Brain microvascular endothelial cell (primary cell): ENCODE data around the gene FNDC5.
A peak's percentile ranks its signal among the peaks of the same experiment; 100 is the strongest.

Experiments
- DNase-seq: peaks from one replicate; pipeline ENCODE4 v3.0.0-alpha.2; 2020
- H3K27ac ChIP-seq: fragments of 250-450 bp; sonication (Bioruptor Pico); 2 replicates; pipeline ENCODE4 v1.5.1; 2020; ENCODE audit warnings: mild to moderate bottlenecking, moderate library complexity
- H3K27me3 ChIP-seq: fragments of 250-450 bp; sonication (Bioruptor Pico); replicated peaks from 2 replicates; pipeline ENCODE4 v1.5.1; 2020; ENCODE audit warnings: mild to moderate bottlenecking
- H3K36me3 ChIP-seq: fragments of 250-450 bp; sonication (Bioruptor Pico); replicated peaks from 2 replicates; pipeline ENCODE4 v1.5.1; 2020; ENCODE audit warnings: mild to moderate bottlenecking
- H3K4me3 ChIP-seq: 2 replicates; pipeline ENCODE4 v1.5.1; 2011; ENCODE audit warnings: low read depth, mild to moderate bottlenecking, control low read depth, low read length, moderate library complexity
- CTCF ChIP-seq: IDR thresholded peaks from 2 replicates; pipeline ENCODE4 v1.5.1; 2011; ENCODE audit warnings: low read depth, mild to moderate bottlenecking, moderate library complexity, low read length, control low read depth, inconsistent platforms; ENCODE audit errors: missing control alignments
- in situ Hi-C: cut with HindIII; loops from 2 replicates; pipeline ENCODE4 v1.10.0; 2017; ENCODE audit warnings: low sequenced_read_pairs, low pct_ligation_motif_present

Gene FNDC5

GRCh38 chr1:32894681-32895080, 24.0 kb upstream of the FNDC5 start:
- DNase-seq = no peak
- Histone ChIP-seq H3K4me3 (no peak overlapping the region), H3K27ac (no peak overlapping the region), H3K27me3 (peaks cover 22% of the 10 kb centered on the region), H3K36me3 (no peaks in the 10 kb centered on the region)
- no peak for TF ChIP-seq CTCF
- in situ Hi-C loops = no loop called here

DNA sequence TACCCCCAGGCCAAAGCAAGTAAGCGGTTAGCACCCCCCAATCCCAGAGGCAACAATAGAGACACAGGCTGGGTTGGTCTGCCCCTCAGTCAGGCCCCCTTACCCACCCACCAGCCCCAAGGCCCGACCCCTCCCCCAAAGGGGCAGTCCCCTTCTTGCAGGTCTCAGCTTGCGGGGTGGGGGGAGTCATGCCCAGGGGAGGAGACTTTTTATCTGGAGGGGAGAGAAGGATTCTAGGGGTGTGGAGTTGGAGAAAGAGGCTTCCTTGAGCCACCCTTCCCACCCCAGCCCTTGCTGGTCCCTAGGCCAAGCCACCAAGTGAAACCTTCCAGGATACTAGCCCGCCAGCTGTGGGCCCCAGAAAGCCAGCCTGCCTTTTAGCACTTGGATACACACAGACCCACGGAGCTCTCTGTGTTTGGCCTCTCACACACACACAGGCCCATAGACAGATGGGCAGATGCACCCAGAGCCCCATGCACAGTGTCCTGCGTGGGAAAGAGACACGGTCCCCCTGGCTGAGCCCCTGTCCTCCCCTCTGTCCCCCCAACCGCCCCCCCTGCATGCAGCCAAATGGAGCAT, 23.4 kb upstream of the FNDC5 start:
- H3K27me3 ChIP-seq = peaks cover 22% of the 10 kb centered on the region
- in situ Hi-C loops = no loop called here
- no peaks in the 10 kb centered on the region for H3K36me3 ChIP-seq
- no peak overlapping the region for H3K4me3 ChIP-seq
- TF ChIP-seq CTCF = no peak
- DNase-seq = no peak
- H3K27ac ChIP-seq = no peak overlapping the region

- Histone ChIP-seq H3K36me3 (no peaks in the 10 kb centered on the region), H3K27ac (no peak overlapping the region), H3K27me3 (peaks cover 22% of the 10 kb centered on the region), H3K4me3 (peak overlapping the region; percentile 47)
- in situ Hi-C loops = no loop called here
- peak; percentile 29 for TF ChIP-seq CTCF
- DNase-seq = no peak
These were observed 22.7 kb upstream of the FNDC5 start for GRCh38 chr1:32893198-32894018.

- no peak for DNase-seq
- in situ Hi-C loops = no loop called here
These were observed 21.9 kb upstream of the FNDC5 start for GRCh38 chr1:32892368-32893197.

DNA sequence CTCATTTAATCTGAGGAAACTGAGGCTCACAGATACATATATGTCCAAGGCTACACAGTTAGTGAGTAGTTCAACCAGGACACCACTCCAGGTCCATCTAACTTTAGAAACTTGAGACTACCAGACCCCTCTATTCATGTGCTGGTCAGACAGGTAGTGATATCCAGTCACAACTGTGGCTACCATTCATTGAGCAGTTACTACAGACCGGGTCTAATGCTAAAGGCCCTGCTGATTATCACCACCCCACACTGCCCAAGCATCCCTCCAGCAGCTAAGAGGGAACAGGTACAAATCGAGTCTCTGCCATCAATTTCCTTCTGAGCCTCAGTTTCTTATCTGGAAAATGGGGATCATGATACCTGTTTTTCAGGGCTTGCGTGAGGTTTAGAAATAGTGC, 20.9 kb upstream of the FNDC5 start:
- H3K4me3 ChIP-seq = no peak overlapping the region
- no peak for TF ChIP-seq CTCF
- peaks cover 27% of the 10 kb centered on the region for H3K27me3 ChIP-seq
- DNase-seq = no peak
- no peaks in the 10 kb centered on the region for H3K36me3 ChIP-seq
- H3K27ac ChIP-seq = no peak overlapping the region
- in situ Hi-C loops = no loop called here

More at GRCh38 chr1:32892368-32893197, 21.9 kb upstream of the FNDC5 start:
- Histone ChIP-seq H3K4me3 (peak overlapping the region; percentile 47), H3K27me3 (peaks cover 22% of the 10 kb centered on the region), H3K36me3 (no peaks in the 10 kb centered on the region), H3K27ac (no peak overlapping the region)
- no peak for TF ChIP-seq CTCF
